Ishikawa (cell line): ENCODE results near the gene ACAA2.

Experiments
- EGR1 ChIP-seq: IDR thresholded peaks from 2 replicates; pipeline ENCODE4 v1.6.1; 2012
- YY1 ChIP-seq: IDR thresholded peaks from 2 replicates; pipeline ENCODE4 v1.6.1; 2012; ENCODE audit warnings: low read depth

DNA sequence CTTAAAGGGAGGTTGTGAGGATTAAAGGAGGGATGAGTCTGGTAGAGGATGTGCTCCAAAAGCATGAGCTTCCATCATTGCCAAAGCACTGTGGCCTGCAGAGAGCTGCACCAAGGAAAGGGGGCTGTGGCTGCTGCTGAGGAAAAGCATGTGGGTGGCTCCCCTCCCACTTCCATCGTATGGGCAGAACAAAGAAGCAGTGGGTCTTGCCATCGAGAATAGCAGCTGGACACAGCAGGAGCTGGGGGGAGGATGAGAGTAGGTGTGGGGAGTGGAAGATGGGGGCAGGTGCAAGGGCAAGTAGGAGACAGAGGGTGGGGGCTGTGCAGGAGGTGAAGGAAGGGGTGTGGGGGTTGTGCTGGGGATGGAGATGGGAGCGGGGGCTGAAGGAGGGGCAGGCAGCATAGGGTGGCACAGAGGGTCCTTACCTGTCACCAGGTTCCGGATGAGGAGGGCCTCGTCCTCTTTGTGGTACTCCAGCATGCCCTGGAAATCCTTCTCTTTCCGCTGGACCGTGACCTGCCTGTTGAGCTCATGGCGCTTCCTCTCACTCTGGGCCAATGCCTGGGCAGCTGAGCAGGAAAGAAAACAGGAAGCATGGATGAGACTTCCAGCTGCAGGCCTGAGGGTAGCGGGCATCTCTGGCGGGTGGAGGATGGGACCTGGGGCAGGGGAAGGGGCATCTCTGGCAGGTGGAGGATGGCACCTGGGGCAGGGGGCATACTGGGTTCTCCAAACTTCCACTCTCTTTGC is 33.6 kb upstream of the ACAA2 start:
- no peak for TF ChIP-seq EGR1
- TF ChIP-seq YY1: no peak
